ENCODE results near the gene ARHGAP19. TPM values are rescaled to one million over a fixed set of nuclear protein-coding genes. Genes with fewer than 3 reads are reported as not detected.

Gene ARHGAP19
- total RNA-seq, 1 donor from 2014 or later: 4.1 TPM

DNA sequence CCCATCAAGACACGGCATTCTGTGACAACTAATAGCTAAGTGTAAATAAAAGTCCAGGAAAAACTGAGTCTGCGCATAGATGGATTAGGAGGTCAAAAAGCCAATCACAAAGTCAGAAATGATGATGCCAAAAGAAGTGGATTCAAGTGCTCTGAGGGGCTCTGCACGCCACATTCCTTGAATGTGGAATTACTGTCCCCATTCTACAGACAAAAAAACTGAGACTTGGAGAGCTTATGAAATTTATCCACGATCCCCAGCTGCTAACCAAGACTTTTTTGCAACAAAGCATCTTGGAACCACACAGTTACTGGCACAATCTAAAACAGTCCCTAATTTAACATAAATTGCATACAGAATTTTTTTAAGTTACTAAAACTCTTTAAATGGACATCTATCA lies 57.1 kb downstream of the ARHGAP19 start:
- DNase-seq (ENCODE audit: low spot score): no peak
- ATAC-seq: no peak

- DNase-seq (ENCODE audit: low spot score) (no peak), ATAC-seq (peak; percentile 81)
These were observed 58.0 kb downstream of the ARHGAP19 start for GRCh38 chr10:97234400-97234799.

DNA sequence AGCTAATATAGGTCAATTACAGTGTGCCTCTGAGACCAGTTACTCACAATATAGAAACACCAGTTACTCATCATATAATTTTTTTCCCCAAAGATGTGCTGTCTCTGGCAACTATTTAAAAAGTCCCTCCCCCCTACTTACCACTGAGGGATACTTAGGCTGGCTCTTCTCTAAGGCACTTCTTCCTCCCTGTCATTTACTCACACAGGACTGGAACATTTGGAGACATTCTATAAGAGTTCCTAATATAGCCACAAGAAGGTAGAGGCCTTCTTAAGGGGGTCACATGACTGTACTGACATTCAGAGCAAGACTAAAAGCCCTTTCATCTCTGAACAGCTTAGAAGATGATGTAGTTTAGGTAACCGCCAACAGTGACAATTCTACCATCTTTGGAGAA lies 62.3 kb downstream of the ARHGAP19 start:
- DNase-seq (ENCODE audit: low spot score) (no peak), ATAC-seq (no peak)

GRCh38 chr10:97229322-97230015 lies 63.0 kb downstream of the ARHGAP19 start:
- DNase-seq (ENCODE audit: low spot score) (no peak), ATAC-seq (no peak)

GRCh38 chr10:97228775-97229157 lies 63.7 kb downstream of the ARHGAP19 start:
- peak; percentile 73 for ATAC-seq
- DNase-seq (ENCODE audit: low spot score): no peak

DNA sequence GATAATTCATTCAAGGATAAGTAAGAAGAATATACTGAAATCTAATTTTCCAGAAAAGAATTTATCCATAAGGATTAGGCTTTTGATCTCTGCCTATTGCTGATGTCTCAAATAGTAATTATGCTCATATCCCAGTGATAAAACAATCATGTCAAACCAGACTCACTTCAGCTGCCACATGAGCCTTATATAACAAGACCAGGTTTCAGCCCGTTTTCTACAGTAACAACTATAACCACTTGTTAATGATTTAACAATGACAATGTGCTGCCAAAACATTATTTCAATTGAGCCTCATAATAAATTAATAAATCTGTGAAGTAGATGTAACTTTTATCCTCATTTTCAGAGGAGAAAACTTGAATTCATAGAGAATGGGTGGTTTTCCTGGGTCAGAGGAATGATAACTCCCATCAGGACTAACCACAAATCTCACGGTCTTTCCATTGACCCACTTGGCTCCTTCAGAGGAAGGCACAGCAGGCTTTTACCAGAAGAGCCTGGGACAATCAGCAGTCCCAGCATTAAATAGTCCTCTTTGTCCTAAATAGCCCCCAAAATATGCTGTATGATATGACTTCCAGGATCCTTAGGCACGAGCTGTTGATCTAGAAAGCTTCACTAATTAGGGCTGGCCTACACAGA lies 64.2 kb downstream of the ARHGAP19 start:
- DNase-seq (ENCODE audit: low spot score): no peak
- peak; percentile 91 for ATAC-seq

GRCh38 chr10:97226398-97226797 lies 66.0 kb downstream of the ARHGAP19 start:
- ATAC-seq (no peak), DNase-seq (ENCODE audit: low spot score) (no peak)

DNA sequence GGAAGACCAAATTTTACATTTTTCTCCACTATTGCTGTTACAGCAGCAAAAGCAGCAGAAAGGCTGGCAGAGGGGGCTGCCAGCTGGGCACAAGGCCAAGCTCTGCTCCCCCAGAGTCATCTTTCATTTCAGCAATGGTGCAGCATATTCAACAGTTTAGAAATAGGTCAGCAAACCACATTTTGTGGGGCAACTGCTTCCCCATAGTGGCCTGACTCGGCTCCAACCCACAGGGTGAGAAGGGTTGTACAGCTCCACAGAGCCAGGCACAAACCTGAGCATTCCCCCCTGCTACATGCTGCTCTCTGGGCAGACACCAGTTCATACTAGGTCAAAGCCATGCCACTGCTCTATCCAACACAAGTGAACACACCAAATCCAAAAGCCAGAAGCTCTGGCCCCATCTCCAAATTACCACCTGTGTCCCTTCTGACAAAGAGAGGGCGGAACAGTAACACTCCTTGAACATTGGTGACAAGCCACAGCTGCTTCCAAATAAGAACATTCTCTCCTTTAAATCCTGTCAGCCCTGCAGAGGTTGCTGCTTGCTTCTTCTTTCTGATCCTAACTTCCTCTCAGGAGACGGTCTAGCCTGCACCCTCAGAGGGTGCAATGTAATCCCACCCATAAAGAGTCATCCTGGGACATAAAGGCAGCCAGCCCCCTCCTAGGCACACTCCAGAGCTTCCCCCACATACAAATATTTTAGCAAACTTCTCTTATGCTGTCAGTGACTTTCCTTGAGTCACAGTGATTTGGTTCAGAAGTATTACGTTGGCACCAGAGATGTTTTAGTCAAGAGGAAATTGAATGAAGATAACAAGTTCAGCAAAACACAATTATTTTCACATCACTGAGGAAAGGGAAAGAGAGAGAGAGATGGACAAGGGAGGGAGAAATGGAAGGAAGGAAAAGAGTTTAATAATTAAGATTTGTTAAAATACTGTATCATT lies 67.7 kb downstream of the ARHGAP19 start:
- no peak for DNase-seq (ENCODE audit: low spot score)
- no peak for ATAC-seq

DNA sequence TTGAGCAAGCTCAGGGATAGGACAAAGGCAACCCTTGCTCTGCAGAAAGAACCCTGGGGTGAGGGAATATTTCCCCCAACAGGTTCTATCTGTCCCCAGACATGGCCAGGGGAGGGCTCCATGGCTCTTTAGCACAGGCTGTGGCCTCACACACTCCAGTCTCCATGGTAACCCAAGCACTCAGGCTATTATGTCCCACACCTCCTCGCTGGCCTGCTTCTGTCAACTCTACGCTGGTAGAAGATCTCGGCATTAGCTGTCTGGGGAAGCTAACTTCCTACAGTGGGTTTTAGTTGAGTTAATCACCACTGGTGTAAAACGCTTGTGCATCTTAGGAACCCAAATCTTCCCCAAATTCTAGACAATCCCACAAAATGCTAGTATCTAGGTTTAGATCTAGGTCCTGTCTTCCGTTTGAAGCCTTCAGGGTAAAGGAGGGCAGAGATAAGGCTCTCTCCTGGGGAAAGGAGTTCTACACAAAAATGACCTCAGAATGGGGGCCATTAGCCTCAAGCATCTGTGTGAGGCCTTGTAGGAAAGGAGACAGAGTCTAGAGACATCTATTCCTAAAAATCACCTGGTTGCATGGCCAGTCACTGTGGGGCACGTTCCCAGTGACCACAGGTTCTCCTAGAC lies 70.0 kb downstream of the ARHGAP19 start:
- no peak for DNase-seq (ENCODE audit: low spot score)
- no peak for ATAC-seq

- DNase-seq (ENCODE audit: low spot score) (no peak), ATAC-seq (no peak)
These were observed 72.1 kb downstream of the ARHGAP19 start for GRCh38 chr10:97220355-97220754.

- no peak for ATAC-seq
- no peak for DNase-seq (ENCODE audit: low spot score)
These were observed 75.1 kb downstream of the ARHGAP19 start for GRCh38 chr10:97217299-97217698.

- ATAC-seq (no peak), DNase-seq (ENCODE audit: low spot score) (no peak)
These were observed 76.7 kb downstream of the ARHGAP19 start for GRCh38 chr10:97215619-97216260.

DNA sequence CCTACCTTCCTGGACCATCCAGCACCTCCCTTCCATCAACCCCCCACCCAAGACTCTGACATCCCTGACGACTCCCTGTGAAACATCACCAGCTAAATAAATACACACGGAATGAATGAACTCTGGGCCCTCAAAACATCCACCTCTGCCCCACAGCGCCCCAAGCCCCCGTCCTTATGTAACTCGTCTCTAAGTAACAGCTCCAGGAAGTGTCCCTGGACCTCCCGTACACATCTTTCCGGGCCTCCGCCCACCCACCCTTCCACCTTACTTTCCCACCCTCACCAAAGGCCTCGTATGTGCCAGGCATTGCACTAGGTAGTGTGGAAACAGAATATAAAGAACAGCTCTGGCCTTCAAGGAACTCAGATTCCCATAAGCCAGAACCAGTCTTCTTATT lies 79.0 kb downstream of the ARHGAP19 start:
- DNase-seq (ENCODE audit: low spot score) (no peak), ATAC-seq (no peak)

DNA sequence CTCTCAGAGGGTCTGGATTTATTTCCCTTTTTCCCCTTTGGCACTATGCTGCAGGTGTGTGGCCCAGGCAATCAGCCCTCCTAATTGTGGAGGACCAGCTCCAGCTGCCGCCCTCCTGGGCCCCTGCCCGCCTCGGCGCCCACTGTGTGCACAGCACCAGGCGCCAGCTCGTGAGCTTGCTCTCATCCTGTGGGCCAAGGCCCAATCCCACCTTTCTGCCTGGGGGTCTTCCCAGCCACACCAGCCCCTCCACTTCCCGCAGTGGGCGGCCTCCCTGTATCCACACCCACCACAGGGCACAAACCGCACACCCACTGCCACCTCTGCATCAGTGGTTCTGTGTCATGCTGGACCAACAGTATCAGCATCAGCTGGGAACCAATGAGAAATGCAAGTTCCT lies 81.2 kb downstream of the ARHGAP19 start:
- DNase-seq (ENCODE audit: low spot score): no peak
- no peak for ATAC-seq

DNA sequence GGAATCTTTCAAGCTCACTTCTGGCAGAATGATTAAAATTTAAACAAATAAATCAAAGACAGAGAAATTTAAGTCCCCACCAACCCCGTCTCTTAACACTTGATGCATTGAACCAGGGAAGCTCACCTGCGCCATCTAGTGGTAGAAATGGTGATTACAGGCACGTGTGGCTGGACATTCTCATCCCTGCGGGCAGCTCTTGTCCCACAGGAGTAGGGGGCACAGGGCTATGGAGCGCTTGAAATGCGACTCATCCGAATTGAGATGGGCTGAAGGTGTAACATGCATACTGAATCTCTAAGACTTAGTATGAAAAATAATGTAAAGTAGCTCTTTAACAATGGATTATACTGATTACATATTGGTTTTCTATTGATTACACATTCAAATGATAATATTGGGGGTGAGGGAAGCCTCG lies 81.9 kb downstream of the ARHGAP19 start:
- ATAC-seq: peak; percentile 97
- peak; percentile 68 for DNase-seq (ENCODE audit: low spot score)

DNA sequence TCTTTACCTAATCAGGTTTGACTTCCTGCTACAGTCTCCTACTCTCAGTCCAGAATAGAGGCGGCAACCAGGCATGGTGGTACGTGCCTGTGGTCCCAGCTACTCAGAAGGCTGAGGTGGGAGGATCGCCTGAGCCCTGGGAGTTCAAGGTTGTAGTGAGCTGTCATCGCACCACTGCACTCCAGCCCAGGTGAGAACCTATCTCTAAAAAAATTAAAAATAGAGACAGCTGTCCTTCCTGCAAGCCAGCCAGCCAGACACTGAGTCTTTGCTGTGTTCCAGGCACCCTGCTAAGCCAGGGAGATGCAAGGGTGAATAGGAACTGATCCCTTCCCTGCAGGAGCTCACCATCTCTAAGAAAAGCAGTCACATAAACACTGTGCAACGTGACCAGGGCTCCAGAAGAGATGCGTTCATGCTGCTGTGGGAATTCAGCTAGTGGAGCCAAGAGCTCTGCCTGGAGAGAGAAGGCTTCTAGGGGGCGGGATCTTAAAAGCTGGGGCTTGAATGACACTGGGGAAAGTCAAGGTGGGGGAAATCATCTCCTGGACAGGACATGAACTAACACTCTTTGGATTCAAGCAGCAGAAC lies 84.6 kb downstream of the ARHGAP19 start:
- DNase-seq (ENCODE audit: low spot score) (peak; percentile 21), ATAC-seq (no peak)

DNA sequence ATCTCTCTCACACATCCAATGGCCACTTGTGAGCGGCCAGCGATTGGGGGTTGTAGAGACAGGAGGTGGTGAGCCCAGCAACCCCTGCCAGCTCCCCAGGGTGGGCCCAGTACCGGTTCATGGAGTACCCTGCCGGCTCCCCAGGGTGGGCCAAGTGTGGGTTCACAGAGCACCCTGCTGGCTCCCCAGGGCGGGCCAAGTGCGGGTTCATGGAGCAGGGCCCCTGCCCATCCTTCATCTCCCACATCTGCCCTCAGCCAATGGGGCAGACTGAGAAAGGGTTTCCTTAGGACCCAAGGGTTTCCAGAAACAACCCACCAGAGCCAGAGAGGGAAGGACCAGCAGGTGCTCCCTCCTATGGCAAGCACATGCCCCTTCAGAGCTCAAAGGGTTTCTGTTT lies 85.3 kb downstream of the ARHGAP19 start:
- no peak for ATAC-seq
- peak; percentile 26 for DNase-seq (ENCODE audit: low spot score)

DNA sequence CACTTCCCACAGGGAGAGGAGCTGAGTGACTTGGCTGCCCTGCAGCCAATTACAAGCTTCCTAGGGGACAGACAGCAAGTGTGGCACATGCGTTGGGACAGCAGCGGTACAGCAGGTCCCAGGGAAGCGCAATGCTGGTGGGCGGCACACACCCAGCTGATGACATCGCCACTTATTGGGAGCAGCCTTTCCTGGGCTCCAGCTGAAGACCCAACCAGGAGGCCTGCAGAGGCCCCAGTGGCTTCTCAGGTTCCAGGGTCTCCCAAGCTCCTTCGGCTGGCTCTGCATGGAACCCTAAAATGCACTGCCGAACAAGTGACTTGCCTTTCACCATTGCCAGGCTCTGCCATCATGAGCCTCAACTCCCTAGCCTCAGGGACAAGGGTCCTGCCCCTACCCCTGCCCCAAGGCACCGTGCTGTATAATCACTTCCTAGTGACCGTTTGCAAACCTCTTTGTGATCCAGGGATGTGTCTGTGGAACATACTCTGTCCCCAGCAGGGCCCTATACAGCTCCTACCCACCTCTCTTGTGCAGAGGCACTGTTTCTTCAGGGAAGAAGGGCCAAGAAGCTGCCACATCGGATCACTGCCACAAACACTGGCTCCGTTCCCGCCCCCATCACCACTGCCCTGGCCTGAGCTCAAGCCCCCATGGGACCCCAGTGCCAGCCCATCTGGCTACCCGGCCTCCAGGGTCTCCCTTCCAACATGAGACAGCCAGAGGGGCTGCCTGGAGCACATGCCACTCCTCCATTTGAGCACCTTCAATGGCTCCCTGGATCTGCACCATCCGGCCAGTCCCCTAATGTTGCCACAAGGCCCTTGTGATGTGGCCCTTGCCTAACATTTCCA lies 87.4 kb downstream of the ARHGAP19 start:
- ATAC-seq (no peak), DNase-seq (ENCODE audit: low spot score) (no peak)

GRCh38 chr10:97203220-97203619 lies 89.2 kb downstream of the ARHGAP19 start:
- no peak for DNase-seq (ENCODE audit: low spot score)
- no peak for ATAC-seq

Measured in left lobe of liver (tissue), 2 donors.